Nucleus accumbens (tissue), 56 donors: ENCODE measurements around the gene GPR42.

Experiments used
- DNase-seq, 56 donors: peaks; one replicate each; lab custom pipeline; 2025; lab: John Stamatoyannopoulos, UW

The GPR42 gene

DNA sequence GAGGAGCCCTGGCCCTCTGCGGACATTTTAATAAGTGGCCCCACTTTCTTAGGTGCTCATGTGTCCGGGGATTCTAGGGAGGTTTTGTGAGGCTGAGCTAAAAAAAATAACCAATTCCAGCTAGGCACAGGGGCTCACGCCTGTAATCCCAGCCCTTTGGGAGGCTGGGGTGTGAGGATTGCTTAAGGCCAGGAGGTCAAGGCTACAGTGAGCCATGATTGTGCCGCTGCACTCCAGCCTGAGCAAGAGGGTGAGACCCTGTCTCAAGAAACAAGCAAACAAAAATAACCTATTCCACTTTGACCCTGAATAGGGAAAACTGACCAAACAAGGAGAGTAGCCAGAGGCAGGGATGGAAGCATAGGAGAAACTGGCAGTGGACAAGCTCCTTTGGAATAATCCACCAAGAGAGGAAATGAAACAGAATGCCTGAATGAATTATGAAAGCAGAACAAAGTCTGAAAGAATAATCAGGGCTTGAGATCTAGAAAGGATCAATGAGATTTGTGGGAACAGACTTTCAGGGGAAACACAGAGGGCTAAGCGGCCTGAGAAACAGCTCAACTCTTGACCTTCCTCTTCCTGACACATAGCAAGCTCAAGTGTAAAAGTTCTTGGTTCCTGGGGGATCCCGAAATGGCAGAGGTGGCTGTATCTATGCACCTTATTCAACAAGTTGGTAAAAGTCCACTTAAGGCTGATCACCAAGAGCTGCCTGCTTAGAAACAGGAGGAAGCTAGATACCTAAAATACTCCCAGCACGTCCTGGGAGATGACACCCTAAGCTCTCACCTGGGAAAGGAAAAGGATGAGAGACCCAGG, 47.1 kb downstream of the GPR42 start:
- no peak for DNase-seq

DNA sequence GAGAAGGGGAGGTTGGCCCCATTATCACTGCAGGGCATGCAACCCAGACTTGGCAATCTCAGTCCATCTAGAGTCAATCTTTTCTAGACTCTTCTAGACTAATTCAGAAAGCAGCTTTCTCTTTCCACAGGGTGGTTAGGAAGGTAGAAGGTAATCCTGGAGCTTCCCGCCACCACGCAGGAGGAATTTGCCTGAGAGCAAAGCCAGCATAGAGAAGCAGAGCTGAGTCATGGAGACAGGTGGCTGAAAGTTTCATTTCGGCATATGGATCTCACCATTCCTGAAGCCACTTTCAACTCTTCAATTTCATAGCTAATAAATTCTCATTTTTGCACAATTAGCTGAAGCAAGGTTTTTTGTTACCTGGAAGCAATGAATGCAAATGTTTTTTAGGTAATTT, 48.2 kb downstream of the GPR42 start:
- no peak for DNase-seq

DNA sequence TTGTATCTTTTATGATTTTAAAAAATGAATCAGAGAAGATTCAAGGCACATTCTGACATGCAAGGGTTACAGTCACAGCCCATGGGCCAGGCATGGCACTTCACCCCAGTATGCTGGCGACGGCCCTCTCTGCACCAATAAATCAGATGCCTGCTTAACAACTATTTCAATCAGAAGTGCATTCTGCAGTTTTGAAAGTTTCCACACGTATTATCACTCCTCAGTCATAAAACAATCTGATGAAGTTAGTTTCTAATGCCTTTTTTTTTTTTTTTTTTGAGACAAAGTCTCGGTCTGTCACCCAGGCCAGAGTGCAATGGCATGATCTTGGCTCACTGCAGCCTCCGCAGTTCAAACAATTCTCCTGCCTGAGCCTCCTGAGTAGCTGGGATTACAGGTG, 48.9 kb downstream of the GPR42 start:
- DNase-seq: no peak

DNA sequence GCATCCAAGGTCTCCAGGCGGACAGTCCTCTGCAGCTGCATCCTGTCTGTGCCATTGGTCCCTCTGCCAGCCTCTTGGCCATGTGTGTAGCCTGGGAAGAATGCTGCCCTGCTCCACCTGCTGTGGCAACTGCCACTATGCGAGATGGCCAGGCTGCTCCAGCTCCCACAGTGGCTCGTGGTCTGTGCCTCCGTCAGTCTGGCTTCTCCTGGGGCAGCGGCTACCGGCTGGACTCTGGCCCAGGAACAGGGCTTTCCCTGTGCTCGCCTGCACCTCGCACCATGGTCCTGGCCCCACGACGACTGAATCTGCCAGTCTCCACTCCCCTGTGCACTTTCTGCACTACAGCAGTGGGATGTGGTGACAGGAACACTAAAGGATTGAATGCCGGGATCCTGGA, 50.5 kb downstream of the GPR42 start:
- DNase-seq: no peak
